M059J (cell line): Measurements from ENCODE around the gene CDKN1A. TPM values are rescaled to one million over a fixed set of nuclear protein-coding genes. Genes with fewer than 3 reads are reported as not detected.
A peak's percentile ranks its signal among the peaks of the same experiment; 100 is the strongest.

Experiments used
- DNase-seq: peaks from one replicate; pipeline ENCODE4 v3.0.0-alpha.2; 2012; ENCODE audit warnings: low read depth
- total RNA-seq: library from RNA; depleted of rRNA; stranded (reverse); fragments of >200 nt; shearing (Covaris generic); gene quantifications from 2 replicates; pipeline ENCODE4 v1.2.3, GENCODE V29; 2014

The CDKN1A gene
- total RNA-seq, 1 experiment from 2014 or later: 53.0 TPM

DNA sequence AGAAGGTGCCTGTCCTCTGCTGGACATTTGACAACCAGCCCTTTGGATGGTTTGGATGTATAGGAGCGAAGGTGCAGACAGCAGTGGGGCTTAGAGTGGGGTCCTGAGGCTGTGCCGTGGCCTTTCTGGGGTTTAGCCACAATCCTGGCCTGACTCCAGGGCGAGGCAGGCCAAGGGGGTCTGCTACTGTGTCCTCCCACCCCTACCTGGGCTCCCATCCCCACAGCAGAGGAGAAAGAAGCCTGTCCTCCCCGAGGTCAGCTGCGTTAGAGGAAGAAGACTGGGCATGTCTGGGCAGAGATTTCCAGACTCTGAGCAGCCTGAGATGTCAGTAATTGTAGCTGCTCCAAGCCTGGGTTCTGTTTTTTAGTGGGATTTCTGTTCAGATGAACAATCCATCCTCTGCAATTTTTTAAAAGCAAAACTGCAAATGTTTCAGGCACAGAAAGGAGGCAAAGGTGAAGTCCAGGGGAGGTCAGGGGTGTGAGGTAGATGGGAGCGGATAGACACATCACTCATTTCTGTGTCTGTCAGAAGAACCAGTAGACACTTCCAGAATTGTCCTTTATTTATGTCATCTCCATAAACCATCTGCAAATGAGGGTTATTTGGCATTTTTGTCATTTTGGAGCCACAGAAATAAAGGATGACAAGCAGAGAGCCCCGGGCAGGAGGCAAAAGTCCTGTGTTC is 1.3 kb upstream of the CDKN1A start:
- DNase-seq: no peak

DNA sequence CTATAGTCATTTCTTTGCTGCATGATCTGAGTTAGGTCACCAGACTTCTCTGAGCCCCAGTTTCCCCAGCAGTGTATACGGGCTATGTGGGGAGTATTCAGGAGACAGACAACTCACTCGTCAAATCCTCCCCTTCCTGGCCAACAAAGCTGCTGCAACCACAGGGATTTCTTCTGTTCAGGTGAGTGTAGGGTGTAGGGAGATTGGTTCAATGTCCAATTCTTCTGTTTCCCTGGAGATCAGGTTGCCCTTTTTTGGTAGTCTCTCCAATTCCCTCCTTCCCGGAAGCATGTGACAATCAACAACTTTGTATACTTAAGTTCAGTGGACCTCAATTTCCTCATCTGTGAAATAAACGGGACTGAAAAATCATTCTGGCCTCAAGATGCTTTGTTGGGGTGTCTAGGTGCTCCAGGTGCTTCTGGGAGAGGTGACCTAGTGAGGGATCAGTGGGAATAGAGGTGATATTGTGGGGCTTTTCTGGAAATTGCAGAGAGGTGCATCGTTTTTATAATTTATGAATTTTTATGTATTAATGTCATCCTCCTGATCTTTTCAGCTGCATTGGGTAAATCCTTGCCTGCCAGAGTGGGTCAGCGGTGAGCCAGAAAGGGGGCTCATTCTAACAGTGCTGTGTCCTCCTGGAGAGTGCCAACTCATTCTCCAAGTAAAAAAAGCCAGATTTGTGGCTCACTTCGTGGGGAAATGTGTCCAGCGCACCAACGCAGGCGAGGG is 594 bp upstream of the CDKN1A start:
- peak; percentile 21 for DNase-seq

DNA sequence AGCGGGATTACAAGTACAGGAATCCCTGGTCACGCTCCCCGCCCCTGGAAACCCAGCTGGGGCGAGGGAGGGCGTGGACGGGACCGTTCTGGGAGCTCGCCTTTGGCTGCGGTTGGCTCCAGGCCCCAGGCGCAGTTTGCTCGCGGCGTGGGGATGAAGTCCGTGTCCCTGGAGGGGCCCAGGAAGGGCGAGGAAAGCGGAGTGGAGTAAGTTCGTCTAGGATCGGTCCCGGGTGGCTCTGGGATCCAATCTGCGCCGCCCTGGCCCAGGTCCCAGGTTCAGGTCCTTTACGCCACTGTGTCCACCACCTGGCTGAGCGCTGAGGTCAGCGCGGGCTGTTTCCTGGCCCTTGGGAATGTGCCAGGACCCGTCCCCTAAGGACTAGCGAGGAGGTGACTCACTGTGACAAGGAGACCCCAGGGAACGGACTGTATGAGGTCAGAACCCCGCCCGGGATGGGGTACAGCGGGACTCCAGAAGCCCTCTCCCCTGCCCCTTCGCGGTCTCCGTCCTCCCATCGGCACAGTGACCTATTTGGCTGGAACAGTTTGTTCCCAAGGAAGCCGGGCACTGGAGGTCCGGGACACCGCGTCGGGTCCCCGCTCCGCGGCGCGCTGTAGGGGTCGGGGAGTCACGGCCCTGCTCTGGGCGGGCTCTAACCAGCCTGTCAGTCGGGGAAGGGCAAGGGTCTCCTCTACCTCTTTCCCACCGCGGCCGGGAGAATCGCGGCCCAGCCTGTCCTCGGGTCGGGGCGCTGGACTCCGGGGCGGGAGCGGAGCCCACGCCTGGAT is 724 bp downstream of the CDKN1A start:
- DNase-seq: peak; percentile 82

DNA sequence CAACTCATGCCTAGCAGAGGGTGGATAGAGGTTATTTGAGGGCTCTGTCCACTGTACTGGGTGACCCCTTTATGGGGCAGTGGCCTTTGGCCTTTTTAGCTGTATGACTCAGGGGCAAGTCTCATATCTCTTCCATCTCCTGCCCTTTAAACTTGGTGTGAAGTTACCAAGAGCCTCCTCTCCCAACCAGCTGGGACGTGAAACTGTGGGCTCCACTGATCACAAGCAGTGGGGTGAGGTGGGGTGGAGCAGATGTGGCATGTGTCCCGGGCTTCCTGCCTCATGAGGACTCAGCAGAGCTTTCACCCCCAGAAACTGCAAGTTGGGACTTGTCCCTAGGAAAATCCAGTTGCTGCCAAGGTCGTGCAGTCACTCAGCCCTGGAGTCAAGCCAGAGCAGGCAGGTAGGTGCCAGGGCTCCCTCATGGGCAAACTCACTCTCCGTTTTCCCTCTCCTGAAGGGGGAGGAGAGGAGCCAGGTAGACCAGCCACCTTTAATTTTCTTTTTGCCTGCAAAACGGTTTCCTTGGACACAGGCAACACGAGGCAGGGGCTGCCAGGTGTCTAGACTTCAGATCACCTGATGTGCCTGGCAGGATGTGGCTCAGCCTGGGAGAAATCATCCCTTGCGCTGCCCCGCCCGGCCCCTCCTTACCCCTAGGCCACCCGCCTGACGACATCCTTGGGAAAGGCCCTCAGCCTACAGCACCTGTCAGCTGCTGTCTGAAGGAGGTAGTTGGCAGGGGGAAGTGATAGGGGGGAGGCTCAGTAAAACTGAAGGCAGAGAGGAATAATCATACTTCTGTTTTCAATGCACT is 4.0 kb downstream of the CDKN1A start:
- DNase-seq: peak; percentile 72

DNA sequence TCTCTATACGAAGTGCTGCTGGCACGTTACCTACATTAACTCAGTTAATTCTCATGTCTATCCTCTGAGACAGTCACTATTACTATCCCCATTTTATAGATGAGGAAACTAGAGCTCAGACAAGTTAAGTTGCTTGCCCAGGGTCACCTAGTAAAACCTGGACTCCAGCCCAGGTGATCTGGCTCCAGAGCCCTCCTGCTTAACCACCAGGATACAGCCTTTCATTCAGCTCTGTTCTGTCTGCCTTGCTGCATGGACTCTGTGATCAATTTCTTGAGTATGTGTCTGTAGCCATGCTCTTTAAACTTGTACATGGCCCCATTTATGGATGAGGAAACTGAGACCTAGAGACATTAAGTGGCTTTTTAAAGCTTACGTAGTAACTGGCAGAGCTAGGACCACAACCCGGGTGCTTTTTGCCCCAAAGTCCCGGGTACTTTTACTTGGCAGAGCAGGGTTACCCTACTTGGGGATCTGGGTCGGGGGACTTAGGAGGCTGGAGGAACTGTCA is 4.7 kb downstream of the CDKN1A start:
- DNase-seq: no peak

DNA sequence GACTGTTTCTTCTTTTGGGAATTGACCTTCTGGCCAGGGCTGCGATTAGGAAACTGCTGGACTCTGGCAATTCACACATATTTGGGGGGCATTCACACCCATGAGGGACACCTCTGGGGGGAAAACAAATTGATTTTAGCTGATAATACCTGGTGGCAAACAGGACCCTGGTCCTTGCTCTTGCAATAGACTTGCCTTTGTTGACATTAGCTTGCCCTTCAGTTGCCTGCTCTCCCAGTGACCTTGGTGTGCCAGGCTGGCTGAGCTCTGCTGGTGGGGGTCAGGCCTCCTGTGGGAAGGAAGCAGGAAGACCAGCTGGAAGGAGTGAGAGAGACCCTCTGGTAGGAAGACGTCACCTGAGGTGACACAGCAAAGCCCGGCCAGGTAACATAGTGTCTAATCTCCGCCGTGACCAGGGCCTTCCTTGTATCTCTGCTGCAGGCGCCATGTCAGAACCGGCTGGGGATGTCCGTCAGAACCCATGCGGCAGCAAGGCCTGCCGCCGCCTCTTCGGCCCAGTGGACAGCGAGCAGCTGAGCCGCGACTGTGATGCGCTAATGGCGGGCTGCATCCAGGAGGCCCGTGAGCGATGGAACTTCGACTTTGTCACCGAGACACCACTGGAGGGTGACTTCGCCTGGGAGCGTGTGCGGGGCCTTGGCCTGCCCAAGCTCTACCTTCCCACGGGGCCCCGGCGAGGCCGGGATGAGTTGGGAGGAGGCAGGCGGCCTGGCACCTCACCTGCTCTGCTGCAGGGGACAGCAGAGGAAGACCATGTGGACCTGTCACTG is 5.3 kb downstream of the CDKN1A start:
- no peak for DNase-seq

DNA sequence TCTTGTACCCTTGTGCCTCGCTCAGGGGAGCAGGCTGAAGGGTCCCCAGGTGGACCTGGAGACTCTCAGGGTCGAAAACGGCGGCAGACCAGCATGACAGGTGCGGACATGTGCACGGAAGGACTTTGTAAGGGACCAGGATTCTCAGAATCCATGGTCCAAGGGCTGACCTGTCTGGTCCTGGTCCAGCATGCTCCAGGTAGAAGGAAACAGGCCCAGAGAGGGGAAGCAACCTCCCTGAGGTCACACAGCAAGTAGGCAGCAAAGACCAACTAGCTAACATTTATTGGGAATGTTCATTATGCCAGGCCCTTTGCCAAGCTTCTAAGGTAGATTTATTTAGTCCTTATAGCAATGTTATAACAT is 5.9 kb downstream of the CDKN1A start:
- DNase-seq: no peak

DNA sequence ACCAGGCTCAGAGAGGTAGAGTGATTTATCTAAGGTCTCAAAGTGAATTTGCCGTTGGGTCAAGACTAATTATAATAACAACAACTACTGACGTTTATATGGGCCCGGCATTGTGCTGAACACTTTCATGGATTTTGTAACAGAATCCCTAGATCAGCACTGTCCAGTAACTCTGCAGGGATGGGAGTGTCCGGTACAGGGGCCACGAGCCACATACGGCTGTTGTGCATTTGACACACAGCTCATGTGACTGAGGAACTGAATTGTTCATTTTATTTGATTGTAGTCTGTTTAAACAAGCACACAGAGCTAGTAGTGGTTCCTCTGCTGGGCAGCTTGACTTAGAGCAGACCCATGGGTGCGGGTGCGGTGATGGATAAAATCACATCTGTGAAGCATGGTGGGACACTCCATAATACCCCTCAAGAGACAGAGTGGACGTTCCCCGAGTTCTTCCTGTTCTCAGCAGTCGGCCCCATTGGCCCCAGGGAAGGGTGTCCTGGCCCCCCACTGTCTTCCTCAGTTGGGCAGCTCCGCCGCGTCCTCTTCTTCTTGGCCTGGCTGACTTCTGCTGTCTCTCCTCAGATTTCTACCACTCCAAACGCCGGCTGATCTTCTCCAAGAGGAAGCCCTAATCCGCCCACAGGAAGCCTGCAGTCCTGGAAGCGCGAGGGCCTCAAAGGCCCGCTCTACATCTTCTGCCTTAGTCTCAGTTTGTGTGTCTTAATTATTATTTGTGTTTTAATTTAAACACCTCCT is 6.8 kb downstream of the CDKN1A start:
- no peak for DNase-seq

DNA sequence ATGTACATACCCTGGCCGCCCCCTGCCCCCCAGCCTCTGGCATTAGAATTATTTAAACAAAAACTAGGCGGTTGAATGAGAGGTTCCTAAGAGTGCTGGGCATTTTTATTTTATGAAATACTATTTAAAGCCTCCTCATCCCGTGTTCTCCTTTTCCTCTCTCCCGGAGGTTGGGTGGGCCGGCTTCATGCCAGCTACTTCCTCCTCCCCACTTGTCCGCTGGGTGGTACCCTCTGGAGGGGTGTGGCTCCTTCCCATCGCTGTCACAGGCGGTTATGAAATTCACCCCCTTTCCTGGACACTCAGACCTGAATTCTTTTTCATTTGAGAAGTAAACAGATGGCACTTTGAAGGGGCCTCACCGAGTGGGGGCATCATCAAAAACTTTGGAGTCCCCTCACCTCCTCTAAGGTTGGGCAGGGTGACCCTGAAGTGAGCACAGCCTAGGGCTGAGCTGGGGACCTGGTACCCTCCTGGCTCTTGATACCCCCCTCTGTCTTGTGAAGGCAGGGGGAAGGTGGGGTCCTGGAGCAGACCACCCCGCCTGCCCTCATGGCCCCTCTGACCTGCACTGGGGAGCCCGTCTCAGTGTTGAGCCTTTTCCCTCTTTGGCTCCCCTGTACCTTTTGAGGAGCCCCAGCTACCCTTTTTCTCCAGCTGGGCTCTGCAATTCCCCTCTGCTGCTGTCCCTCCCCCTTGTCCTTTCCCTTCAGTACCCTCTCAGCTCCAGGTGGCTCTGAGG is 7.6 kb downstream of the CDKN1A start:
- no peak for DNase-seq

DNA sequence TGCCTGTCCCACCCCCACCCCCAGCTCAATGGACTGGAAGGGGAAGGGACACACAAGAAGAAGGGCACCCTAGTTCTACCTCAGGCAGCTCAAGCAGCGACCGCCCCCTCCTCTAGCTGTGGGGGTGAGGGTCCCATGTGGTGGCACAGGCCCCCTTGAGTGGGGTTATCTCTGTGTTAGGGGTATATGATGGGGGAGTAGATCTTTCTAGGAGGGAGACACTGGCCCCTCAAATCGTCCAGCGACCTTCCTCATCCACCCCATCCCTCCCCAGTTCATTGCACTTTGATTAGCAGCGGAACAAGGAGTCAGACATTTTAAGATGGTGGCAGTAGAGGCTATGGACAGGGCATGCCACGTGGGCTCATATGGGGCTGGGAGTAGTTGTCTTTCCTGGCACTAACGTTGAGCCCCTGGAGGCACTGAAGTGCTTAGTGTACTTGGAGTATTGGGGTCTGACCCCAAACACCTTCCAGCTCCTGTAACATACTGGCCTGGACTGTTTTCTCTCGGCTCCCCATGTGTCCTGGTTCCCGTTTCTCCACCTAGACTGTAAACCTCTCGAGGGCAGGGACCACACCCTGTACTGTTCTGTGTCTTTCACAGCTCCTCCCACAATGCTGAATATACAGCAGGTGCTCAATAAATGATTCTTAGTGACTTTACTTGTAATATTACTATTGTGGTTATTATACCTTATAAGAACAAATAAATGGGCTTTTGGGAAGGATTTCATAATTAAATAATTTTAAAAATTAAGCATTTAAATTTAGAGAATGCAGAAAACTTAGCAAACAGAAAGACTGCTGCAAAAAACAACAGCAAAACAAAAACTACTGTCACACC is 8.4 kb downstream of the CDKN1A start:
- DNase-seq: no peak

DNA sequence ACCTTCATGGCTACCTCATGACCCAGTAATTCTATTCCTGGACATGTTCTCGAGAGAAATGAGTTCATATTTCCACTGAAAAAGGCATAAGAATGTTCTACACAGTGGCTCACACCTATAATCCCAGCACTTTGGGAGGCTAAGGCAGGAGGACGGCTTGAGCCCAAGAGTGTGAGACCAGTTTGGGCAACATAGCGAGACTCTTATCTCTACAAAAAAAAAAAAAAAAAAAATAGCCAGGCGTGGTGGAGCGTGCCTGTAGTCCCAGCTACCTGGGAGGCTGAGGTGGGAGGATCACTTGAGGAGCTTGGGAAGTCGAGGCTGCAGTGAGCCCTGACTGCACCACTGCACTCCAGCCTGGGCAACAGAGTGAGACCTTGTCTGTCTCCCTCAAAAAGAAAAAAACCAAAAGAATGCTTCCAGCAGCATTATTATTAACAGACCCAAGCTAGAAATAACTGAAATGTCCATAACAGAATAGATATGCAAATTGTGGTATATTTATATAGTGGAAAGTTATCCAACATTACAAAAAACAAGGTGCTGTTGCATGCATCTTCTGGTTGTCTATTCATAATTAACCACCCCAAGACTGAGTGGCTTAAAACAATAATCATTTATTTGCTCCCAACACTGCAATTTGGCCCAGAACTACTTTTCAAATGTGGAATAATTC is 9.7 kb downstream of the CDKN1A start:
- no peak for DNase-seq

DNA sequence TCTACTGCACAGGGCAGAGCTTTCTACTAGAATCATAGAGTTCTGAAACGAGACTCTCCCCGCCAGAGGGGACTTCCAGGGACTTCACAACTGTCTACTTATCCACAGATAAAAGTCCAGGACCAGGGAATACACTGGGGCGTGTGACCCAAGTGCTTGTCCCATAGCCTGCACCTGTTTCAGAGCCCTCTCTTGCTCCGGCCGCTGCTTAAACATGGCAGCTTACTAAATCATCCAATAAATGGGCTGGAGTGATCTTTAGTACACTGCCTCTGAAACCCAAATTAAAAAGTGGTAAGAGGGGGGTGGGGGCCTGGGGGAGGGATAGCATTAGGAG is 10.2 kb downstream of the CDKN1A start:
- DNase-seq: no peak

DNA sequence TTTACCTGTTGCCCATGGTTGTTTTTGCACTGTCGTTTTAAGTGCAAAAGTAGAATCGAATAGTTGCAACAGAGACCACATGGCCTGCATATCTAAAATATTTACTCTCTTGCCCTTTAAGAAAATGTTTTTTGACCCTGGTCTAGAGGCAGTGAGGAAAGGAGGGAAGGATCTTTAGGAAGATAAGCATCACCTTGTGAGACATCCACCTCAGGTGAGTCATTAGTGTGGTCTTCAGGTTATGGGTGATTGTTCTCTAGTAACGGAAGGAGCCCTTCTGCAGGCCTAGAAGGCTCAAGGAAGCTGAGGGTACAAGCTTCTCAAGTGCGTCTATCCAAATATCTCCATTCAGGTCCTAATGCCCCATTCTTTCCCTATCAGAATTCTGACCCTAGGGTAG is 12.5 kb downstream of the CDKN1A start:
- DNase-seq: no peak

DNA sequence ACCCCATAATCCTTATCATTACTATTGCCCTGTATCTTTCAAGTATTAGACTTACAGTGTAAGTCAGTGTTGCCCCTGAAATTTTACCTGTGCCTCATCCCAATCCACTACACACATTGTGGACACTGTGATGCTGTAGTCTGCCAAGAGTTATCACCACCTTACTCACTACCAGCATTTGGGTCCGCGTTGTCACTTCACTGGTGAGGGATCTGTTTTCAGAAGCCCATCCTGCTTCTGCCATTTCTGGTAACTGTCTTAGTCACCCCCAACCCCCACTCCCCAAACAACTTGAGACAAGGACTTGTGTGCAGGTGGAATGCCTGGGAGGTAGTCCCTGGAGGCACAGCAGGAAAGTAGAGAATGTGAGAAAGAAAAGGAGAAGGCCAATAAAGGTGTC is 13.1 kb downstream of the CDKN1A start:
- no peak for DNase-seq

DNA sequence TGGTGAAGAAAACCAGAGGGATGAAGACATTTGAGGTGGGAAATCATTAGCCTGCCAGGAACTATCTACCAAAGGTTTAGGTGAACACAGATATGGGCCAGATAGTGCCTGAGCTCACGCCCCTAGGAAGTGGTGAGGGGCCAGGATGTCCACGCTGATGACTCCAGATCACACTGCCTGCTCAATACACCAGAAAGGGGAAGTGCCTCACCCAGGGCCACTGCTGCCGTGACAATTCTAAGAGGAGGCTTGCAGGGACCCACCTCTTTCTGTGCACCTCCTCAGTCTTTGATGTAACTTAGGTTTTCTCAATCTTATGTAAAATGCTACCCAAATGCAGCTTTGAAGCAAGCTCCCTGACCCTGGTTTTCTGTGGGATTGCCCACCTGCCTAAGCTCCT is 13.7 kb downstream of the CDKN1A start:
- DNase-seq: no peak

DNA sequence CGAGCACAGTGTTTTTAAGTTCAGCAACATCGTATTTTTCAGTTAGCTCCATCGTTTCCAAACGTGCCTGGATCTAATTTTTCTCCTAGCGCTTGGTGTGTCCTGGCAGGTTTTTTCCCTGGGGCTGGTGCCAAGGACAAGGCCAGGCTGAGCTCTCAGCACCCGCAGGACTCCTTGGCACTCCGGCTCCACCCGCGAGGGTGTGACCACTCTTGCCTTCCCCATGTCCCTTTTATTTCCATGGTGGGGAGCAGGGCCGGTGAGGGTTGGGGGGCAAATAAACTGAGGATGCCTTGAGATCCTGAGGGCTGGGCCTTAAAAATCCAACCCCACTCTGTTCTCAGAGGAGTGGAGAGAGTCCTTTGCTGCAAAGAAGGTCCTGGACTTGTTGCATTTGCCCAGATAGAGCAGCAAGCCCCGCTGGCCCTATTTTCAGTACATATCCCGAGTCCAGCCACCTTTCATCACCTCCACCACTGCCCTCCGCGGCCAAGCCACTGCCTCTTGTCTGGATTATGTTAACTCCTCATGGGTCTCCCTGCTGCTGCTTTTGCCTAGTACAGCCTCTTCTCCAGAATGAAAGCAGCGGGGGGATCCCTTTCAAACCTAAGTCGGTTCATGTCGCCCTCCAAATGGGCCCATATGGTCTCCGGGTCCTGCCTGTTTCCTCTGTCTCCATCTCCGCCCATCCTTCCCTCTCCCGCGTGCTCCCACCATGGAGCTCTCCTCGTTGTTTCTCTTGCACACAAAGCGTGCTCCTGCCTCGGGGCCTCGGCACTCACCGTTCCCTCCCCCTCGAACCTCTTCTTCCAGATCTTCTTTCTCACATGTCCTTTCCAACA is 14.6 kb downstream of the CDKN1A start:
- DNase-seq: no peak

DNA sequence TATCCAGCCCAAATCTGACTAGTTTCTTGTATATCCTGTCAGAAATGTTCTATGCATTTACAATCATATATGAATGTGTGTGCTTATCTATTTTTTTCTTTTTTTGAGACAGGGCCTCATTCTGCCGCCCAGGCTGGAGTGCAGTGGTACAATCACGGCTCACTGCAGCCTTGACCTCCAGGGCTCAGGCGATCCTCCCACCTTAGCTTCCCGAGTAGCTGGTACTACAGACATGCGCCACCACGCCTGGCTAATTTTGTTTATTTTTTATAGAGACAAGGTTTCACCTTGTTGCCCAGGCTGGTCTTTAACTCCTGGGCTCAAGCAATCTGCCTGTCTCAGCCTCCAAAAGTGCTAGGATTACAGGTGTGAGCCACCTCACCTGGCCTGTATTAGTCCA is 16.1 kb downstream of the CDKN1A start:
- no peak for DNase-seq
